HepG2 (cell line): Measurements from ENCODE around the gene CEP250. TPM values are rescaled to one million over a fixed set of nuclear protein-coding genes. Genes with fewer than 3 reads are reported as not detected.
A peak's percentile ranks its signal among the peaks of the same experiment; 100 is the strongest.

Experiments
- BHLHE40 ChIP-seq: IDR thresholded peaks from 2 replicates; pipeline ENCODE4 v1.6.1; 2011; ENCODE audit warnings: low read length, improper control_type of control experiment
- DNMT1 ChIP-seq: sonication (generic); formaldehyde crosslinking; IDR thresholded peaks from 2 replicates; pipeline ENCODE4 v1.5.1; 2020; ENCODE audit warnings: mild to moderate bottlenecking, missing genetic modification reagents
- IKZF4 ChIP-seq: sonication (generic); formaldehyde crosslinking; IDR thresholded peaks from 2 replicates; pipeline ENCODE4 v1.5.1; 2020; ENCODE audit warnings: borderline replicate concordance, mild to moderate bottlenecking, low read depth, missing genetic modification reagents; ENCODE audit errors: not compliant biosample characterization
- LRRFIP1 ChIP-seq: sonication (generic); formaldehyde crosslinking; conservative IDR thresholded peaks from 2 replicates; pipeline ENCODE4 v1.4.0; 2020; ENCODE audit warnings: missing genetic modification reagents
- MXD4 ChIP-seq: IDR thresholded peaks from 2 replicates; pipeline ENCODE4 v1.6.1; 2016; ENCODE audit warnings: mild to moderate bottlenecking, missing biosample characterization, missing genetic modification reagents
- NRL ChIP-seq: sonication (generic); formaldehyde crosslinking; IDR thresholded peaks from 2 replicates; pipeline ENCODE4 v1.5.0; 2020; ENCODE audit warnings: missing genetic modification reagents, mild to moderate bottlenecking, moderate library complexity, borderline replicate concordance
- U2AF1 ChIP-seq: fragments of 200-400 bp; formaldehyde crosslinking; optimal IDR thresholded peaks from 2 replicates; pipeline ENCODE3; 2017; ENCODE audit warnings: mild to moderate bottlenecking, low read depth, low read length
- ZHX1 ChIP-seq: sonication (generic); formaldehyde crosslinking; IDR thresholded peaks from 2 replicates; pipeline ENCODE4 v1.8.1; 2022; ENCODE audit warnings: low read depth, mild to moderate bottlenecking, missing genetic modification reagents
- ZNF317 ChIP-seq: sonication (generic); formaldehyde crosslinking; IDR thresholded peaks from 2 replicates; pipeline ENCODE4 v1.5.0; 2020; ENCODE audit warnings: mild to moderate bottlenecking, missing genetic modification reagents
- ZNF382 ChIP-seq: sonication (generic); formaldehyde crosslinking; IDR thresholded peaks from 2 replicates; pipeline ENCODE4 v1.5.0; 2020; ENCODE audit warnings: missing genetic modification reagents, mild to moderate bottlenecking, borderline replicate concordance
- ZNF724P ChIP-seq: sonication (generic); formaldehyde crosslinking; IDR thresholded peaks from 2 replicates; pipeline ENCODE4 v1.8.0; 2022; ENCODE audit warnings: missing genetic modification reagents, borderline replicate concordance
- ZNF883 ChIP-seq: sonication (generic); formaldehyde crosslinking; IDR thresholded peaks from 2 replicates; pipeline ENCODE4 v1.5.1; 2020; ENCODE audit warnings: mild to moderate bottlenecking, missing genetic modification reagents; ENCODE audit errors: not compliant biosample characterization
- ZNF891 ChIP-seq: sonication (generic); formaldehyde crosslinking; IDR thresholded peaks from 2 replicates; pipeline ENCODE4 v1.5.0; 2020; ENCODE audit warnings: mild to moderate bottlenecking, missing genetic modification reagents
- ZSCAN20 ChIP-seq: sonication (generic); formaldehyde crosslinking; IDR thresholded peaks from 2 replicates; pipeline ENCODE4 v1.4.0; 2020; ENCODE audit warnings: missing genetic modification reagents, mild to moderate bottlenecking, borderline replicate concordance
- polyA plus RNA-seq, 8 experiments: library from polyadenylated mRNA; depleted of rRNA in 3 of 8; stranded (reverse) in 7 of 8; unstranded in 1 of 8; fragments of >200 nt; fragmentation: Illumina TruSeq in 4 of 8; extraction: Trizol in 4 of 8; gene quantifications; 2 replicates each; pipeline versions ENCODE4 v1.2.1 to v1.2.3, GENCODE V29; 2011 to 2016; ENCODE audit warnings: low read depth in 4 of 8, missing spikeins in 1 of 8, mixed read lengths in 1 of 8; ENCODE audit not compliant: insufficient read depth in 1 of 8
- total RNA-seq, 5 experiments: library from RNA; depleted of rRNA; stranded (reverse); fragments of >200 nt; fragmentation: Illumina TruSeq; extraction: Trizol; gene quantifications; 2 replicates each; pipeline ENCODE4 v1.2.3, GENCODE V29; 2016; ENCODE audit warnings: low read depth in 1 of 5

The CEP250 gene
- total and polyA plus RNA-seq, 2 of the 13 experiments (the other 11 are each of a cell fraction or from before 2014, with no cell fraction given): 28.8 to 55.3 TPM

- TF ChIP-seq MXD4 (CRISPR knock-in tag) (no peak), ZNF891 (CRISPR knock-in tag) (0 out of 2 replicates have a peak, but pooled peaks have one; percentile 43), IKZF4 (CRISPR knock-in tag) (peak; percentile 32), LRRFIP1 (CRISPR knock-in tag) (no peak), ZNF883 (peak; percentile 32), ZHX1 (no peak), ZNF317 (CRISPR knock-in tag) (no peak), ZNF382 (CRISPR knock-in tag) (no peak), U2AF1 (no peak), ZNF724P (no peak), NRL (CRISPR knock-in tag) (0 out of 2 replicates have a peak, but pooled peaks have one; percentile 56), BHLHE40 (no peak), ZSCAN20 (CRISPR knock-in tag) (no peak), DNMT1 (CRISPR knock-in tag) (no peak)
- TF ChIP-seq, all 625 proteins: peak for 6
Measured at GRCh38 chr20:35473684-35474083, 18.3 kb downstream of the CEP250 start (continued).
